GM23338 (cell line): ENCODE results near the gene KRT78. TPM values are rescaled to one million over a fixed set of nuclear protein-coding genes. Genes with fewer than 3 reads are reported as not detected.

ENCODE experiments used
- ATAC-seq: fragments of 200-7000 bp; cut with Tn5 transposase; 3 replicates; pipeline ENCODE4 v1.9.1; 2020
- DNase-seq: peaks from one replicate; pipeline ENCODE4 v3.0.0-alpha.2; 2015; ENCODE audit warnings: low spot score
- H2AFZ ChIP-seq: fragments of 200-600 bp; sonication (generic); 2 replicates; pipeline ENCODE4 v1.8.0; 2016; ENCODE audit warnings: antibody characterized with exemption, mild to moderate bottlenecking, moderate library complexity
- H3F3A ChIP-seq: fragments of 200-600 bp; sonication (generic); replicated peaks from 2 replicates; pipeline ENCODE4 v1.8.0; 2017; ENCODE audit warnings: antibody characterized with exemption, mixed run types, low read depth
- H3K27ac ChIP-seq: fragments of 200-600 bp; sonication (generic); 2 replicates; pipeline ENCODE4 v1.6.1; 2016; ENCODE audit warnings: low read depth
- H3K27me3 ChIP-seq: fragments of 200-600 bp; sonication (generic); 2 replicates; pipeline ENCODE4 v1.8.0; 2016; ENCODE audit warnings: mild to moderate bottlenecking, mixed run types, moderate library complexity; ENCODE audit not compliant: insufficient read depth
- H3K36me3 ChIP-seq: fragments of 200-600 bp; sonication (generic); 2 replicates; pipeline ENCODE4 v1.8.0; 2016; ENCODE audit warnings: mild to moderate bottlenecking; ENCODE audit not compliant: insufficient read depth
- H3K4me1 ChIP-seq: fragments of 200-600 bp; sonication (generic); 2 replicates; pipeline ENCODE4 v1.8.0; 2016; ENCODE audit warnings: mild to moderate bottlenecking, moderate library complexity; ENCODE audit not compliant: insufficient read depth
- H3K4me2 ChIP-seq: fragments of 200-600 bp; sonication (generic); 2 replicates; pipeline ENCODE4 v1.7.1; 2017; ENCODE audit warnings: mixed run types
- H3K4me3 ChIP-seq: fragments of 200-600 bp; sonication (generic); 2 replicates; pipeline ENCODE4 v1.6.1; 2016; ENCODE audit warnings: mixed run types
- H3K79me2 ChIP-seq: fragments of 200-600 bp; sonication (generic); replicated peaks from 2 replicates; pipeline ENCODE4 v1.8.0; 2017; ENCODE audit warnings: mild to moderate bottlenecking; ENCODE audit not compliant: insufficient read depth
- H3K9me2 ChIP-seq: fragments of 200-600 bp; sonication (generic); 2 replicates; pipeline ENCODE4 v1.8.0; 2017; ENCODE audit not compliant: insufficient read depth
- H4K20me1 ChIP-seq: fragments of 200-600 bp; sonication (generic); replicated peaks from 2 replicates; pipeline ENCODE4 v1.8.0; 2017; ENCODE audit warnings: mild to moderate bottlenecking; ENCODE audit not compliant: insufficient read depth
- H3K27ac Mint-ChIP-seq: 2 replicates; pipeline ENCODE4 v1.8.0; 2020; ENCODE audit warnings: inconsistent platforms, mild to moderate bottlenecking, moderate library complexity, mixed read lengths
- H3K27me3 Mint-ChIP-seq: 3 replicates; pipeline ENCODE4 v1.8.0; 2022; ENCODE audit warnings: low read depth, mild to moderate bottlenecking, moderate library complexity, mixed read lengths, inconsistent platforms; ENCODE audit not compliant: insufficient read depth, poor library complexity
- H3K36me3 Mint-ChIP-seq: 3 replicates; pipeline ENCODE4 v1.8.0; 2021; ENCODE audit warnings: low read depth, mild to moderate bottlenecking, inconsistent platforms, moderate library complexity, mixed read lengths
- H3K4me1 Mint-ChIP-seq: 3 replicates; pipeline ENCODE4 v1.8.0; 2020; ENCODE audit warnings: mild to moderate bottlenecking, inconsistent platforms, mixed read lengths
- H3K4me3 Mint-ChIP-seq: 3 replicates; pipeline ENCODE4 v1.8.0; 2021; ENCODE audit warnings: moderate library complexity, mild to moderate bottlenecking, inconsistent platforms, mixed read lengths
- H3K9me3 Mint-ChIP-seq: 3 replicates; pipeline ENCODE4 v1.8.0; 2020; ENCODE audit warnings: moderate library complexity, mild to moderate bottlenecking, inconsistent platforms, mixed read lengths
- CREB1 ChIP-seq: fragments of 250-450 bp; sonication (Bioruptor Pico); IDR thresholded peaks from 2 replicates; pipeline ENCODE4 v1.5.0; 2020; ENCODE audit warnings: low read depth, mild to moderate bottlenecking, moderate library complexity
- EZH2 ChIP-seq: fragments of 200-600 bp; sonication (generic); IDR thresholded peaks from one replicate; pipeline ENCODE4 v1.8.0; 2017; ENCODE audit warnings: antibody characterized with exemption, mild to moderate bottlenecking, low read depth; ENCODE audit not compliant: unreplicated experiment
- JUNB ChIP-seq: IDR thresholded peaks from one replicate; pipeline ENCODE4 v1.6.1; 2016; ENCODE audit warnings: antibody characterized with exemption; ENCODE audit not compliant: unreplicated experiment
- NANOG ChIP-seq: IDR thresholded peaks from 2 replicates; pipeline ENCODE4 v1.6.1; 2016; ENCODE audit warnings: antibody characterized with exemption, borderline replicate concordance
- POLR2AphosphoS5 ChIP-seq: IDR thresholded peaks from 2 replicates; pipeline ENCODE4 v1.6.1; 2016; ENCODE audit warnings: antibody characterized with exemption, low read depth
- STAT1 ChIP-seq: IDR thresholded peaks from one replicate; pipeline ENCODE4 v1.6.1; 2016; ENCODE audit warnings: antibody characterized with exemption; ENCODE audit not compliant: unreplicated experiment
- ZNF331 ChIP-seq: fragments of 250-450 bp; sonication (Bioruptor Pico); IDR thresholded peaks from 2 replicates; pipeline ENCODE4 v1.5.0; 2020; ENCODE audit warnings: low read depth, mild to moderate bottlenecking, moderate library complexity
- polyA plus RNA-seq: library from polyadenylated mRNA; unstranded; fragments of >200 nt; fragmentation: Nextera tagmentation; extraction: Ambion mirVana; gene quantifications from 2 replicates; pipeline ENCODE4 v1.2.1, GENCODE V29; 2016
- total RNA-seq: library from RNA; depleted of rRNA; stranded (reverse); fragments of >200 nt; shearing (Covaris generic); gene quantifications from 2 replicates; pipeline ENCODE4 v1.2.3, GENCODE V29; 2014
- TF ChIP-seq, protein P1 (sequence below): fragments of 250-450 bp; sonication (Bioruptor Pico); IDR thresholded peaks from 2 replicates; pipeline ENCODE4 v1.5.0; 2020; ENCODE audit warnings: mild to moderate bottlenecking, moderate library complexity
- TF ChIP-seq, protein P2 (sequence below): IDR thresholded peaks from 2 replicates; pipeline ENCODE4 v1.6.1; 2016; ENCODE audit warnings: antibody characterized with exemption

Gene KRT78
- total and polyA plus RNA-seq, 2 experiments from 2014 or later: not detected

DNA sequence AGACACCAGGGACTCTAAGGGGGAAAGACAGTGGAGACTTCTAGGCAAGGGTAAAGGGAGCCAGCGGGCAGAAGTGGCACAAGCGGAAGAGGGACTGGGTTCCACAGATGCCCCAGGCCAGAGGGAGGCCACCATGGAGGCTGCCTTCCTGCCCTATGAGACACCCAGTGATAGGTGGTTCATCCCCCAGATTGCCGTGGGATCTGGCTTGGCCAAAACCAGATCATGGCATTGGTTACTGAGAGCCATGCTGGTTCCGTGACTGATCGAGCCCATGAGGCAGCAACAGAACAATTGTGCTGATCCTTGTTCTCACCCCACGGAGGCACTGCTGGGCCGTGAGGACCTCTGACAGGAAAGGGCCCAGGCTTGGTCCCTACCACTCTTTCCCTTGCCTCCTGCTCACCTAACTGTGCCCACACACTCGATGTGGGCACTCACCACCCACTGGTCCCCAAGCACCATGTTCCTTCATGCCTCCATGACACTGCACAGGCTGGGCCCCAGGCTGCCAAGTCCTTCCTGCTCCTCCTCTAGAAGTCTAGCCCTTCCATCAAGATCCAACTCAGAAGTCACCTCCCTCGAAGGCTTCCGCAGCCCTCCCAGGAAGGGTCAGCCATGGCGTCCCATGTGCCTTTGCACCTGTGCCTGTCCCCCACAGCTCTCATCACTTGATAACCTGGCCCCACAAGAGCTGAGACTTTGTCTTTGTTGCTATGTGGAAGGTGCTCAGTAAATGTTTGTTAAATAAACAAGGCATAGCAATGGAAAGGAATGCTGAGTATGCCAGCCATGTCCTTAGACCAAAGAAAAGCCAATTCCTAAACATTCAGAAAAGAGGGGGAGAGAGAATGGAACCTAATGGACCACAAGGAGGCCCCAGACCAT lies 21.9 kb downstream of the KRT78 start:
- H3K36me3 ChIP-seq: no peaks in the 10 kb centered on the region
- TF ChIP-seq ZNF331 (CRISPR knock-in tag) (no peak), STAT1 (no peak)
- TF ChIP-seq, protein P1, sequence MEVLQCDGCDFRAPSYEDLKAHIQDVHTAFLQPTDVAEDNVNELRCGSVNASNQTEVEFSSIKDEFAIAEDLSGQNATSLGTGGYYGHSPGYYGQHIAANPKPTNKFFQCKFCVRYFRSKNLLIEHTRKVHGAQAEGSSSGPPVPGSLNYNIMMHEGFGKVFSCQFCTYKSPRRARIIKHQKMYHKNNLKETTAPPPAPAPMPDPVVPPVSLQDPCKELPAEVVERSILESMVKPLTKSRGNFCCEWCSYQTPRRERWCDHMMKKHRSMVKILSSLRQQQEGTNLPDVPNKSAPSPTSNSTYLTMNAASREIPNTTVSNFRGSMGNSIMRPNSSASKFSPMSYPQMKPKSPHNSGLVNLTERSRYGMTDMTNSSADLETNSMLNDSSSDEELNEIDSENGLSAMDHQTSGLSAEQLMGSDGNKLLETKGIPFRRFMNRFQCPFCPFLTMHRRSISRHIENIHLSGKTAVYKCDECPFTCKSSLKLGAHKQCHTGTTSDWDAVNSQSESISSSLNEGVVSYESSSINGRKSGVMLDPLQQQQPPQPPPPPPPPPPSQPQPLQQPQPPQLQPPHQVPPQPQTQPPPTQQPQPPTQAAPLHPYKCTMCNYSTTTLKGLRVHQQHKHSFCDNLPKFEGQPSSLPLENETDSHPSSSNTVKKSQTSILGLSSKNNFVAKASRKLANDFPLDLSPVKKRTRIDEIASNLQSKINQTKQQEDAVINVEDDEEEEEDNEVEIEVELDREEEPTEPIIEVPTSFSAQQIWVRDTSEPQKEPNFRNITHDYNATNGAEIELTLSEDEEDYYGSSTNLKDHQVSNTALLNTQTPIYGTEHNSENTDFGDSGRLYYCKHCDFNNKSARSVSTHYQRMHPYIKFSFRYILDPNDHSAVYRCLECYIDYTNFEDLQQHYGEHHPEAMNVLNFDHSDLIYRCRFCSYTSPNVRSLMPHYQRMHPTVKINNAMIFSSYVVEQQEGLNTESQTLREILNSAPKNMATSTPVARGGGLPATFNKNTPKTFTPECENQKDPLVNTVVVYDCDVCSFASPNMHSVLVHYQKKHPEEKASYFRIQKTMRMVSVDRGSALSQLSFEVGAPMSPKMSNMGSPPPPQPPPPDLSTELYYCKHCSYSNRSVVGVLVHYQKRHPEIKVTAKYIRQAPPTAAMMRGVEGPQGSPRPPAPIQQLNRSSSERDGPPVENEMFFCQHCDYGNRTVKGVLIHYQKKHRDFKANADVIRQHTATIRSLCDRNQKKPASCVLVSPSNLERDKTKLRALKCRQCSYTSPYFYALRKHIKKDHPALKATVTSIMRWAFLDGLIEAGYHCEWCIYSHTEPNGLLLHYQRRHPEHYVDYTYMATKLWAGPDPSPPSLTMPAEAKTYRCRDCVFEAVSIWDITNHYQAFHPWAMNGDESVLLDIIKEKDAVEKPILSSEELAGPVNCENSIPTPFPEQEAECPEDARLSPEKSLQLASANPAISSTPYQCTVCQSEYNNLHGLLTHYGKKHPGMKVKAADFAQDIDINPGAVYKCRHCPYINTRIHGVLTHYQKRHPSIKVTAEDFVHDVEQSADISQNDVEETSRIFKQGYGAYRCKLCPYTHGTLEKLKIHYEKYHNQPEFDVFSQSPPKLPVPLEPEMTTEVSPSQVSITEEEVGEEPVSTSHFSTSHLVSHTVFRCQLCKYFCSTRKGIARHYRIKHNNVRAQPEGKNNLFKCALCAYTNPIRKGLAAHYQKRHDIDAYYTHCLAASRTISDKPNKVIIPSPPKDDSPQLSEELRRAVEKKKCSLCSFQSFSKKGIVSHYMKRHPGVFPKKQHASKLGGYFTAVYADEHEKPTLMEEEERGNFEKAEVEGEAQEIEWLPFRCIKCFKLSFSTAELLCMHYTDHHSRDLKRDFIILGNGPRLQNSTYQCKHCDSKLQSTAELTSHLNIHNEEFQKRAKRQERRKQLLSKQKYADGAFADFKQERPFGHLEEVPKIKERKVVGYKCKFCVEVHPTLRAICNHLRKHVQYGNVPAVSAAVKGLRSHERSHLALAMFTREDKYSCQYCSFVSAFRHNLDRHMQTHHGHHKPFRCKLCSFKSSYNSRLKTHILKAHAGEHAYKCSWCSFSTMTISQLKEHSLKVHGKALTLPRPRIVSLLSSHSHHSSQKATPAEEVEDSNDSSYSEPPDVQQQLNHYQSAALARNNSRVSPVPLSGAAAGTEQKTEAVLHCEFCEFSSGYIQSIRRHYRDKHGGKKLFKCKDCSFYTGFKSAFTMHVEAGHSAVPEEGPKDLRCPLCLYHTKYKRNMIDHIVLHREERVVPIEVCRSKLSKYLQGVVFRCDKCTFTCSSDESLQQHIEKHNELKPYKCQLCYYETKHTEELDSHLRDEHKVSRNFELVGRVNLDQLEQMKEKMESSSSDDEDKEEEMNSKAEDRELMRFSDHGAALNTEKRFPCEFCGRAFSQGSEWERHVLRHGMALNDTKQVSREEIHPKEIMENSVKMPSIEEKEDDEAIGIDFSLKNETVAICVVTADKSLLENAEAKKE: peak; percentile 32; the same call in 1 of the 2 replicates
- Mint-ChIP-seq H3K9me3 (no peaks in the 10 kb centered on the region; the same call in 1 of the 3 replicates), H3K36me3 (no peaks in the 10 kb centered on the region), H3K4me3 (no peak overlapping the region), H3K27ac (no peak overlapping the region; the same call in 1 of the 2 replicates), H3K4me1 (no peaks in the 10 kb centered on the region; the same call in 1 of the 3 replicates), H3K27me3 (peaks cover 1% of the 10 kb centered on the region)
- H3K4me3 ChIP-seq: no peak overlapping the region
- no peaks in the 10 kb centered on the region for H3K79me2 ChIP-seq
- ATAC-seq (peak; percentile 41), DNase-seq (peak; percentile 55)
- no peak overlapping the region for H2AFZ ChIP-seq
- H3F3A ChIP-seq: no peaks in the 10 kb centered on the region
- H3K27ac ChIP-seq: no peak overlapping the region
- no peaks in the 10 kb centered on the region for H4K20me1 ChIP-seq
- no peaks in the 10 kb centered on the region for H3K4me1 ChIP-seq
- peaks cover 13% of the 10 kb centered on the region; the same call in 1 of the 2 replicates for H3K9me2 ChIP-seq
- H3K4me2 ChIP-seq: no peak overlapping the region
- H3K27me3 ChIP-seq: no peaks in the 10 kb centered on the region

DNA sequence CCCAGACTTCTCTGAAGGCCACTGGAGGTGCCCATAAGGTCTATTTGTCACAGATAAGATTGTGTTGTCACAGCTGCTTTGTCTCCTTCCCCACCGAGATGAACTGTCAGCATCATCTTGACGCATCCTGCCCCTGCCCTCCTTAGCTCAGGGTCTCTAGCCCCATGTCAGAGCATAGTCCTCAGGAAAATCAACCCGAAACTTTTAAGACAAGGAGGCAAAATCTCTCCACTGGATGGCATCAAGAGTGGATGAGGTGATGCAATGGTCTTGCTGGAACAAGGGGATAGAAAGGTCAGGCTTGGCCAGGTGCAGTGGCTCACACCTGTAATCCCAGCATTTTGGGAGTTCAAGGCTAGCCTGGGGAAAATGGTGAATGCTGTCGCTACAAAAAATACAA lies 22.8 kb downstream of the KRT78 start:
- Histone ChIP-seq H3K9me2 (peaks cover 13% of the 10 kb centered on the region; the same call in 1 of the 2 replicates), H4K20me1 (no peaks in the 10 kb centered on the region), H3K4me1 (no peaks in the 10 kb centered on the region), H3K4me3 (no peak overlapping the region), H3K27ac (no peak overlapping the region), H3K36me3 (no peaks in the 10 kb centered on the region), H3K79me2 (no peaks in the 10 kb centered on the region), H3F3A (no peaks in the 10 kb centered on the region), H2AFZ (no peak overlapping the region), H3K27me3 (no peaks in the 10 kb centered on the region), H3K4me2 (no peak overlapping the region)
- H3K4me1 Mint-ChIP-seq: no peaks in the 10 kb centered on the region; the same call in 1 of the 3 replicates
- H3K27ac Mint-ChIP-seq: no peak overlapping the region
- H3K27me3 Mint-ChIP-seq: no peaks in the 10 kb centered on the region
- H3K9me3 Mint-ChIP-seq: no peaks in the 10 kb centered on the region; the same call in 1 of the 3 replicates
- H3K4me3 Mint-ChIP-seq: no peak overlapping the region
- no peak for ATAC-seq
- no peaks in the 10 kb centered on the region for H3K36me3 Mint-ChIP-seq
- DNase-seq: no peak
- TF ChIP-seq CREB1 (CRISPR knock-in tag) (no peak), JUNB (no peak), NANOG (no peak), STAT1 (no peak), POLR2AphosphoS5 (no peak), EZH2 (no peak)
- TF ChIP-seq, protein P2, sequence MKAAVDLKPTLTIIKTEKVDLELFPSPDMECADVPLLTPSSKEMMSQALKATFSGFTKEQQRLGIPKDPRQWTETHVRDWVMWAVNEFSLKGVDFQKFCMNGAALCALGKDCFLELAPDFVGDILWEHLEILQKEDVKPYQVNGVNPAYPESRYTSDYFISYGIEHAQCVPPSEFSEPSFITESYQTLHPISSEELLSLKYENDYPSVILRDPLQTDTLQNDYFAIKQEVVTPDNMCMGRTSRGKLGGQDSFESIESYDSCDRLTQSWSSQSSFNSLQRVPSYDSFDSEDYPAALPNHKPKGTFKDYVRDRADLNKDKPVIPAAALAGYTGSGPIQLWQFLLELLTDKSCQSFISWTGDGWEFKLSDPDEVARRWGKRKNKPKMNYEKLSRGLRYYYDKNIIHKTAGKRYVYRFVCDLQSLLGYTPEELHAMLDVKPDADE: no peak
